ENCODE results near the gene ANKH. TPM values are rescaled to one million over a fixed set of nuclear protein-coding genes. Genes with fewer than 3 reads are reported as not detected.
"Not testable (repeated sequence)": the region's sequence is repeated elsewhere in the genome, so short reads cannot be mapped to it uniquely, and the experiment has no call there.

Gene ANKH
- total RNA-seq, 1 donor from 2014 or later: 29.9 TPM

GRCh38 chr5:14879393-14879792 is 7.8 kb upstream of the ANKH start:
- H3K27me3 Mint-ChIP-seq: peaks cover 10% of the 10 kb centered on the region
- H3K4me3 Mint-ChIP-seq (ENCODE audit: low read depth): no peak overlapping the region
- H3K27ac Mint-ChIP-seq: no peak overlapping the region
- H3K4me1 Mint-ChIP-seq (ENCODE audit: low read depth): peaks cover 13% of the 10 kb centered on the region
- H3K36me3 Mint-ChIP-seq (ENCODE audit: insufficient read depth): no peaks in the 10 kb centered on the region
- no peak for DNase-seq (ENCODE audit: low spot score, unreplicated experiment)
- TF ChIP-seq, protein P1, sequence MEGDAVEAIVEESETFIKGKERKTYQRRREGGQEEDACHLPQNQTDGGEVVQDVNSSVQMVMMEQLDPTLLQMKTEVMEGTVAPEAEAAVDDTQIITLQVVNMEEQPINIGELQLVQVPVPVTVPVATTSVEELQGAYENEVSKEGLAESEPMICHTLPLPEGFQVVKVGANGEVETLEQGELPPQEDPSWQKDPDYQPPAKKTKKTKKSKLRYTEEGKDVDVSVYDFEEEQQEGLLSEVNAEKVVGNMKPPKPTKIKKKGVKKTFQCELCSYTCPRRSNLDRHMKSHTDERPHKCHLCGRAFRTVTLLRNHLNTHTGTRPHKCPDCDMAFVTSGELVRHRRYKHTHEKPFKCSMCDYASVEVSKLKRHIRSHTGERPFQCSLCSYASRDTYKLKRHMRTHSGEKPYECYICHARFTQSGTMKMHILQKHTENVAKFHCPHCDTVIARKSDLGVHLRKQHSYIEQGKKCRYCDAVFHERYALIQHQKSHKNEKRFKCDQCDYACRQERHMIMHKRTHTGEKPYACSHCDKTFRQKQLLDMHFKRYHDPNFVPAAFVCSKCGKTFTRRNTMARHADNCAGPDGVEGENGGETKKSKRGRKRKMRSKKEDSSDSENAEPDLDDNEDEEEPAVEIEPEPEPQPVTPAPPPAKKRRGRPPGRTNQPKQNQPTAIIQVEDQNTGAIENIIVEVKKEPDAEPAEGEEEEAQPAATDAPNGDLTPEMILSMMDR (IDR thresholded peaks at IDR 0.05; ENCODE audit: unreplicated experiment): no peak
- no peaks in the 10 kb centered on the region for H3K9me3 Mint-ChIP-seq (ENCODE audit: low read depth)

GRCh38 chr5:14878192-14878591 is 6.6 kb upstream of the ANKH start:
- peaks cover 10% of the 10 kb centered on the region for H3K27me3 Mint-ChIP-seq
- H3K27ac Mint-ChIP-seq; H3K36me3 Mint-ChIP-seq (ENCODE audit: insufficient read depth); H3K9me3 Mint-ChIP-seq (ENCODE audit: low read depth); DNase-seq (ENCODE audit: low spot score, unreplicated experiment); H3K4me3 Mint-ChIP-seq (ENCODE audit: low read depth): not testable (repeated sequence)
- H3K4me1 Mint-ChIP-seq (ENCODE audit: low read depth): peaks cover 15% of the 10 kb centered on the region

DNA sequence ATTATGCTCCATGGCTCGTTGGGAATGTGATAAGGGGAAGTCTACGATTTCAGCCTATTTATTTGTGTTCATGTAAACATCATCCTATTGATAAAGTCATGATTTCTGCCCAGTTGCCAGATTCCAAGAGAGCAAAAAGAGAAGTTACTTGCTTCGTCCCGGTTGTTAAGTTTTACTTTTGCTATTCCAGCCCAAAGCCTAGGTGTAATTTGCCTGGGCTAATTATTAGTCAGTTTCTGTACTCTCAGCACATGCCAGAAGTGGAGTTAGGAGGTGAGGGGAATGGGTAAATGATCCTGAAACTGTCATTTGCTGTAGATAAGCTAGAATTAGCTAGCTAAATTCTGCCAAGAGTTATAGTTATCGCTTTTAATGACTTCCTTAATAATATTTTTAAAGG is 4.5 kb upstream of the ANKH start:
- Mint-ChIP-seq H3K4me1 (ENCODE audit: low read depth) (peaks cover 15% of the 10 kb centered on the region), H3K27me3 (peaks cover 10% of the 10 kb centered on the region), H3K4me3 (ENCODE audit: low read depth) (no peak overlapping the region), H3K27ac (no peak overlapping the region), H3K9me3 (ENCODE audit: low read depth) (no peaks in the 10 kb centered on the region), H3K36me3 (ENCODE audit: insufficient read depth) (no peaks in the 10 kb centered on the region)
- no peak for DNase-seq (ENCODE audit: low spot score, unreplicated experiment)
- TF ChIP-seq, protein P1 (IDR thresholded peaks at IDR 0.05; ENCODE audit: unreplicated experiment): no peak

- H3K27me3 Mint-ChIP-seq: peaks cover 28% of the 10 kb centered on the region
- no peaks in the 10 kb centered on the region for H3K9me3 Mint-ChIP-seq (ENCODE audit: low read depth)
- TF ChIP-seq, protein P1 (IDR thresholded peaks at IDR 0.05; ENCODE audit: unreplicated experiment): no peak
- no peak for DNase-seq (ENCODE audit: low spot score, unreplicated experiment)
- no peak overlapping the region for H3K27ac Mint-ChIP-seq
- peaks cover 24% of the 10 kb centered on the region for H3K4me1 Mint-ChIP-seq (ENCODE audit: low read depth)
- no peaks in the 10 kb centered on the region for H3K36me3 Mint-ChIP-seq (ENCODE audit: insufficient read depth)
- H3K4me3 Mint-ChIP-seq (ENCODE audit: low read depth): peak overlapping the region; percentile 36
These were observed 2.2 kb upstream of the ANKH start for GRCh38 chr5:14873790-14874189.

DNA sequence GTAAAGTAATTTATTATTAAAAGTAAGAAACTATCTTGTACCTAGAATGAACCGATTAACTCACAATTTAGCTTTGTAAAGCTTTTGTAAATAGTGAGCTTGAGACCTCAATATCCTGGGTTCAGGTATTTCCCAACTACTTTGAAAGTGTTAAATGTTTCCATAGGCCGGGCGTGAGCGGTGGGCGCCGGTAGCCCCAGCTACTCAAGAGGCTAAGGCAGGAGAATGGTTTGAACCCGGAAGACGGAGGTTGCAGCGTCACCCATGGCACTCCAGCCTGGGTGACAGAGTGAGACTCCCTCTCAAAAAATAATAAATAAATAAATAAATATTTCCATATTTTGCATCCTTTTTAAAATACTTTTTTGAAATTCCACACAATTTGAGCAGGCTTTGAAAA is 1.5 kb upstream of the ANKH start:
- H3K36me3 Mint-ChIP-seq (ENCODE audit: insufficient read depth): no peaks in the 10 kb centered on the region
- peaks cover 24% of the 10 kb centered on the region for H3K4me1 Mint-ChIP-seq (ENCODE audit: low read depth)
- no peaks in the 10 kb centered on the region for H3K9me3 Mint-ChIP-seq (ENCODE audit: low read depth)
- no peak overlapping the region for H3K27ac Mint-ChIP-seq
- TF ChIP-seq, protein P1 (IDR thresholded peaks at IDR 0.05; ENCODE audit: unreplicated experiment): no peak
- H3K4me3 Mint-ChIP-seq (ENCODE audit: low read depth): no peak overlapping the region
- H3K27me3 Mint-ChIP-seq: peaks cover 29% of the 10 kb centered on the region
- no peak for DNase-seq (ENCODE audit: low spot score, unreplicated experiment)

DNA sequence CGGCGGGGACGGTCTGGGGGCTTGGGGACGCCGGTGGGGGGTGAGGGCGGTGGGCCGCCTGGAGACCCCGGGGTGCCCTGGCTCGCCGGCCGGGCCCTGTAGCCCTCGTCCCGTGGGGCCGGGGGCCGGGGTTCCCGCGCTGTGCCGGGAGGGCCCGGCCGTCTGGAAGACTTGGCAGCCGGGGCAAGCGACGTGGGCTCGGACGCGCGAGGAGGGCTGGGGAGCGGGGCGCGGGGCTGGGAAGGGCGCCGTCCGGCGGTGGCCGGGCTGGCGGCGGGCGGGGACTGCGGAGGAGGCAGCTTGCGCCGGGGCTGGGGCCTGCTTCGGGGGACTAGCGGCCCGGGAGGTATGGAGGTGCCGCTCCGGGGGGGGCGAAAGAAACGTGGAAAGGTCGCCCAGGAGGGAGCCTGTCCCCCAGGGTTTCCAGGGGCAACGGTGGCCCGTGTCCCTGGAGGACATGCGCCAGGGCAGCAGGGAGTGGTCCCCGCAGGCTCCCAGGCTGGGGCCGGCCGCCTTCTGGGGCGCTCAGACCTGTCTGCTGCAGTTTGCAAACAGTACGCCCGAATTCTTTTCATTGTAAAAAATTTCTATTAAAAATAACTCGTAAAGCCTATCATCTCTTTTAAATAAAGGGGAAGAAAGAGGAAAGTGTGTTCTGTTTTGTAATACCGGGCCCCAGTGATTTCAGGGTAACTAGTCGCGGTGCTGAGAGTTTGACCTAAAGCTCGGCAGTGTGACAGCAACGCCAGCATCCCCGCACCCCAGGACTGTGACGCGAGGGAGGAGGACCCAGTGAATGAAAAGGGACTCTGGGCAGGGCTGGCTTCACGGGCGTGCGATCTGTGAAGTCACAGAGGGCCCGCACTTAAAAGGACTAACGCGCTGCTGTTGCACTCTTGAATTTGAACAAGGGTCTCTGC is 752 bp upstream of the ANKH start:
- no peaks in the 10 kb centered on the region for H3K36me3 Mint-ChIP-seq (ENCODE audit: insufficient read depth)
- H3K4me1 Mint-ChIP-seq (ENCODE audit: low read depth): peaks cover 24% of the 10 kb centered on the region
- H3K27ac Mint-ChIP-seq: peak overlapping the region; percentile 89
- H3K4me3 Mint-ChIP-seq (ENCODE audit: low read depth): peak overlapping the region; percentile 82
- DNase-seq (ENCODE audit: low spot score, unreplicated experiment): peak; percentile 46
- peaks cover 27% of the 10 kb centered on the region for H3K27me3 Mint-ChIP-seq
- TF ChIP-seq, protein P1 (IDR thresholded peaks at IDR 0.05; ENCODE audit: unreplicated experiment): peak; percentile 41
- no peaks in the 10 kb centered on the region for H3K9me3 Mint-ChIP-seq (ENCODE audit: low read depth)

All from progenitor cell of endocrine pancreas (in vitro differentiated cells).